Epithelial cell of prostate (primary cell): Measurements from ENCODE around the gene CPB2.

Source experiments
- DNase-seq: peaks from one replicate; pipeline ENCODE4 v3.0.0-alpha.2; 2011; ENCODE audit warnings: low read depth, low spot score
- H3K27ac ChIP-seq: fragments of 450-650 bp; 2 replicates; pipeline ENCODE4 v1.5.1; 2017; ENCODE audit warnings: mild to moderate bottlenecking

CPB2 gene

GRCh38 chr13:46101484-46102254 is 3.2 kb downstream of the CPB2 start:
- DNase-seq: no peak
- H3K27ac ChIP-seq: no peak overlapping the region

- H3K27ac ChIP-seq: no peak overlapping the region
- DNase-seq: no peak
Measured at GRCh38 chr13:46101002-46101401, 3.8 kb downstream of the CPB2 start.

DNA sequence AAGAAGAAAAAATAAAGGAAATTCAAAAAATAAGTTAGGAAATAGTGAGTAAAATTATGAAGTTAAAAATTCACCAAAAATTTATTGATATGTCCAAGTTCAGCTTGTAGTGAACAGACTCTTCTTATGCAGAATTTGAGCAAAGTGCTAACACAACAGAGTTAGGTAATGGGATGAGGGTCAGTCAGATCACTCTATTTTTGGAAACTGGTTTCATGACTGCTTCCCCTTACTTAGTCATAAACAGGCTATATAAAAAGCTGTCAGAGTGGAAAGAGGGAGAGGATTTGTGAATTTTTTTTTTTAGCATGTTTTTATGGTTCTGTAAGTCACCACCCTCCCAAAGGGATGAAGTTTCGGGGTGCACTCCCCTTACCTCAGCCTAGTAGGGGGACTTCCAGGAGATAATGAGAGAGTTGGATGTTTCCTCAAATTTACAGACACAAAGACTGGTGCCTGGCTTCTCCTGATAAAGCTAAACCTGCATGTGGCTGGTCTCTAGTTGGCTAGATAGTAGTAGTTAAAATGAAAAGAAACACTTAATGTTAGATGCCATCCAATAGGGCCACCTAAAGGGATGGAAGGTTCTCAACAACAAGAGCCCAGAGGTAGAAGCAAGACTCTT is 4.5 kb downstream of the CPB2 start:
- H3K27ac ChIP-seq: no peak overlapping the region
- no peak for DNase-seq

GRCh38 chr13:46097663-46098062 is 7.2 kb downstream of the CPB2 start:
- no peak overlapping the region for H3K27ac ChIP-seq
- no peak for DNase-seq

GRCh38 chr13:46097015-46097414 is 7.8 kb downstream of the CPB2 start:
- no peak for DNase-seq
- H3K27ac ChIP-seq: no peak overlapping the region

- DNase-seq: no peak
- H3K27ac ChIP-seq: no peak overlapping the region
Measured at GRCh38 chr13:46094478-46094877, 10.4 kb downstream of the CPB2 start.

- no peak for DNase-seq
- H3K27ac ChIP-seq: no peak overlapping the region
Measured at GRCh38 chr13:46088821-46089562, 15.8 kb downstream of the CPB2 start.

GRCh38 chr13:46087481-46087880 is 17.4 kb downstream of the CPB2 start:
- no peak for DNase-seq

DNA sequence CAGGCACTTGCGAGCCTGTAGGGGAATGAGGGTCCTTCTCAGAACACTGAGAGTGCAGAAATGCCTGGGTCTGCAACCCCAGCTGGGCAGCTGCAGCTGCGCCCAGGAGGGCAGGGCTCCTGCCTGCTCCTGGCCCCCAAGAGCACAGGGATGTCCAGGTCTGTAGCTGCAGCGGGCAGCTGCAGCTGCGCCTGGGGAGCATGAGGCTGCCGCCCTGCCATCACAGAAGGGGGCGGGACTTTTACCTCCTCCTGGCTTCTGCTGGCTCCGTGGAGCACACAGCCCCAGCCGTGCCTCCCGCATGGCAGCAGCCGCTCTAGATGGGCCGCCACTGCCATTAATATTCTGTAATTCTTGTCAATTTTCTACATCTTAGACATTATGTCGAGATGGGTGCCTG is 17.8 kb downstream of the CPB2 start:
- DNase-seq: no peak

More at GRCh38 chr13:46087481-46087880, 17.4 kb downstream of the CPB2 start:
- H3K27ac ChIP-seq: no peak overlapping the region

GRCh38 chr13:46086421-46086922 is 18.4 kb downstream of the CPB2 start:
- no peak overlapping the region for H3K27ac ChIP-seq
- DNase-seq: no peak

More for the DNA sequence above, 17.8 kb downstream of the CPB2 start:
- no peak overlapping the region for H3K27ac ChIP-seq

GRCh38 chr13:46085737-46086136 is 19.1 kb downstream of the CPB2 start:
- H3K27ac ChIP-seq: no peak overlapping the region
- no peak for DNase-seq

DNA sequence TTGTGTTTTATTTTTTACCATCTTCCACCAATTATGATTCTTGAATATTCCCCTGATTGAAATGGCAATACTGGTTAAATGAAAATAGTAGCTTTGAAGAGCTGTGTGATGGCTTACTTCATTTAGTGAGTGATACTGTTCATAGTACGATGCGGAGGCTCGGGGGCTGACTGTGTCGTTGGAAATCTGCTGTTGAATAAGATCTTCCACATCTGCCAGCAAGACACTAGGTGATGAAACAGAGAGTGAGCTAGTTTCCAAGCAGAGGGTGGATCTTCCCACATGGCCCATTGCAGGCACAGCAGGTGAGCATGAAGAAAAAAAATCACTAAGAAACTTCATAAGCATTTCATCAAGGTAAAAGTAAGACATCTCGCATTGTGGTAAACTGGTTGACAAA is 22.5 kb downstream of the CPB2 start:
- no peak overlapping the region for H3K27ac ChIP-seq
- no peak for DNase-seq

DNA sequence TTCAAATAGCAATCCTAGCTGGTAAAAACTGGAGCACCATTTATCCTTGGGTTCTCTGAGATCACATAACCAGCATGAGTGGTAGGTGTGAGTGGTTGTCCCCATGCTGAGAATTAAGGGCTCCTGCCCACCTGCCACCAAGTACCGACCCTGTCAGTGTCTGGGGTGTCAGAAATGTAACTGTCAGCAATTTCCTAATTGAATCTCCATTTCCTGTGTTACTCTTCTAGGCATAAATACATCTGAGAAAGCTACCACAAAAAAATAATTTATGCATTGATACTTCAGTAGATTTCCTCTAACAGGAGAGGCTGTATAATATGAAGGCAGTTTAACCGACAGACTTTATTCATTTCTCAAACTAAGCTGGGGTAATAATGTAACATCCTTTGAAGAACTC is 25.1 kb downstream of the CPB2 start:
- no peak for DNase-seq
- H3K27ac ChIP-seq: no peak overlapping the region

- no peak overlapping the region for H3K27ac ChIP-seq
- no peak for DNase-seq
Measured at GRCh38 chr13:46077265-46077664, 27.6 kb downstream of the CPB2 start.

- no peak for DNase-seq
- no peak overlapping the region for H3K27ac ChIP-seq
Measured at GRCh38 chr13:46076827-46077226, 28.0 kb downstream of the CPB2 start.

- no peak for DNase-seq
Measured at GRCh38 chr13:46075811-46076210, 29.0 kb downstream of the CPB2 start.

DNA sequence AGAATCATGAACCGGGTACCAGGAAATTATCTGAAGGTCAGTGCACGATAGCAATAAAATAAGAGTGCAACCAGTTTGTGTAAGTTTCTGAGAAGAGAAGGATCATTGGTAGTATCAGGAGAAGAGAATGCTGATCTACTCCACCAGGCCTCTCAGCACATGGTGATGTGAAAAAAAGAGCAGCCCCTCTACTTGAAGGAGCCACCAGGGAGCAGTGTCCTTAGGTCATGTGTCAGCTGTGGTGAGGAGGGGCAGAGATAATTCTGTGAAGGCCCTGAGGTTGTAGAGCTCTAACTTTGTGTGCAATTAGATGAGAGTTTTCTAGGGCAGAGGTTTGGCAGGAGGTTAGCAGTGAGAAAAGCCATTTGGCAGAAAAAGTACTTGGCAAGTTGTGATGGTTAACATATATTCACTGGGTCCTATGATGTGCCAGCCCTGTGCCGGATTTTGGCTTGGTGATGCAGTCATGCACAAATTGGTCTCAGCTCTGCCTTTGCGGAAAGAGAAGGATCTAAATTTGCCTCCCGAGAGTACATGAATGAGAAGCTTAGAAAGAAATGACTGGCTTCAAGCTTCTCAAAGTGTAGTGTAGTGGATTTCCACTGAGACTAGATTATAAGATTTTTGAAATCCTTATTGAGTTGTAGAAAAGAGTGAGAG is 33.1 kb downstream of the CPB2 start:
- no peak for DNase-seq

More at GRCh38 chr13:46075811-46076210, 29.0 kb downstream of the CPB2 start:
- no peak overlapping the region for H3K27ac ChIP-seq

GRCh38 chr13:46063292-46063691 is 41.5 kb downstream of the CPB2 start:
- no peak overlapping the region for H3K27ac ChIP-seq
- no peak for DNase-seq

More for the DNA sequence above, 33.1 kb downstream of the CPB2 start:
- no peak overlapping the region for H3K27ac ChIP-seq

DNA sequence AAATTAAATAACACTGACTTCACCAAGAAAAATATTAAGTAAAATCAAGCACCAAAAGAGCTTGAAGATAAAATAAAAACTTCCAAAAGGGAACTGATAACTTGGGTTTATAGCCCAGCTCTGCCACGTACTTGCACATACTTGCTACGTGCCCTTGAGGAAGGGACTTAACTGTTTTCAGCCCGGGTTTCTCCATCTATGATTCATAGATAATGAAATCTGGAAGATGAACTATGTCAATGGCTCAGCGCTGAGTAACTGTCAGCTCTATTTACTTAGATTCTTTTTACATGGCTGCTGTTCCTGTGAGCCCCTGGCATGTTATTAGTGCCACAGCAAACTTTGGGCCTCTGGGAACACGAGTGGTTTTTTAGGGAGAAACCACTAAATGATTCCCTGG is 42.6 kb downstream of the CPB2 start:
- peak; percentile 60 for DNase-seq
- H3K27ac ChIP-seq: peak overlapping the region; percentile 32

DNA sequence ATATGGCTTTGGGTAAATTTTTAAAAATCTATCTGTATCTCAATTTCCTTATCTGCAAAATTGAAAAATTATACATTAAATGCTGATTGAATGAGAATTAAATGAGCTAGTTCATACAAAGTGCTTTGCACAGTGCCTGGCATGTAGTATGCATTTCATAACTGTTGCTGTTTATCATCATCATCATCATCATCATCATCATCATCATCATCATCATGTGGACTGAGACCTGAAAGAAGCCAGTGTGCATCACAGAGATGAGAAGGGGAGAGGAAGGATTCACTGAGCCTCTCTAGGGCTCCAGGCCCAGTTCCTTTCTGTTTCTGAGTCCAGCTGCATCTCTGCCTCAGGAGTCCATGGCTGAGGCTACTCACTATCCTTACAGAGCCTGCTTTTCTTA is 45.4 kb downstream of the CPB2 start:
- DNase-seq: no peak
- no peak overlapping the region for H3K27ac ChIP-seq
